ENCODE results near the gene C17orf107.

GRCh38 chr17:4856937-4857314 is 42.4 kb upstream of the C17orf107 start:
- TF ChIP-seq CTCF (optimal IDR thresholded peaks at IDR 0.05 in 1 of 3, IDR thresholded peaks at IDR 0.05 in 1 of 3, conservative IDR thresholded peaks at IDR 0.05 in 1 of 3; ENCODE audit: extremely low read depth in 1 of 3, insufficient read depth in 2 of 3, low read length in 3 of 3): no peak
- no peak for TF ChIP-seq EZH2 (IDR thresholded peaks at IDR 0.05; ENCODE audit: low read length)

Data from keratinocyte (primary cell).